Endometrial microvascular endothelial cells (primary cell): ENCODE results near the gene TSPYL2. TPM values are rescaled to one million over a fixed set of nuclear protein-coding genes. Genes with fewer than 3 reads are reported as not detected.

Experiments
- in situ Hi-C: cut with HindIII; loops from 2 replicates; pipeline ENCODE4 v1.10.0; 2017; ENCODE audit warnings: low sequenced_read_pairs, low pct_unique_long_range_greater_than_20kb; ENCODE audit errors: inconsistent ontology term
- total RNA-seq: library from RNA; depleted of rRNA; stranded (reverse); fragments of >200 nt; gene quantifications from one replicate; pipeline ENCODE4 v1.2.3, GENCODE V29; 2015; ENCODE audit errors: inconsistent ontology term

The TSPYL2 gene
- total RNA-seq, 1 donor from 2014 or later: 7.7 TPM

DNA sequence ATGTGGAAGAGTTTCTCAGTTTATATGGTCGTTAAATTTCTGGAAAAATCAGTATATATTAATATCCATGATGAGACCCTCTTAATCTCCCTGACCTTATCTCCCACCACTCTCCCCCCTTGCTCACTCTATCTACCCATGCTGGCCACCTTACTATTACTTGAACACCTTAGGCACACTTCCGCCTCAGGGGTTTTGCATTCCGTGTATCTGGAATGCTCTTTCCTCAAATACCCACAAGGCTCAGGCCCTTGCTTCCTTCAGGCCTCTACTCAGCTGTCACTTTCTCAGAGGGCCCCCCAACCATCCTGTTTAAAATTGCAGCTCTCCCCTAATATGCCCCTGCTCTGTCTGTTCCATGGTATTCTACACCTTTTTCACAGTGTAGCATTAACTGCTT, 13.6 kb downstream of the TSPYL2 start:
- in situ Hi-C loops: no loop called here

DNA sequence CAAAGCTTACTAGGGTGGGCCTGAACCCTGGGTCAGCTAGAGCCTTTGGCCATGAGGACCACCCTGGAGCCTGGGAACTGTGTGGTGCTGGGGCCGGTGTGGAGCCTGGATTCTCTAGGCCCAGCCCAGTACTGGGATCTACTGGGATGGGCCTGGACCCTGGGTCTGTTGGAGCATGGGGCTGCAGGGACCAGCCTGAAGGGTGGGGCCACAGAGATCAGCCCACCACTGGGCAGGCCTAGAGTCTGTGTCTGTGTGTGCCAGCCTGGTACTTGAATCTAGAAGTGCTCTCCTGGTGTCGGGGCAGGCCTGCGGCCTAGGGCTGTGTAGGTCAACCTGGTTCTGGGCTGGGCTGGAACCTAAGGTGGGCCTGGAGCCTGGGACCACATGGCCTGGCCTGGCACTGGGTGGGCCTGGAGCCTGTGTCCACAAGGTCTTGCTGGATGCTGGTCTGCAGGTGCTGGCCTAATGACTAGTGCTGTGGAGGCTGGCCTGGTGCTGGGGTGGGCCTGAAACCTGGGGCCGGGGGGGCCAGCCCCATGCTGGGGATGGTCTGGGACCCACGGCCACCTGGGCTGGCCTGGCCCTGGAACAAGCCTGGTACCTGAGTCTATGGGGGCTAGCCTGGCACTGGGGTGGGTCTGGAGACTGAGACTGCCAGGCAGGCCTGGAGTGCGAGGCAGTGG, 32.8 kb downstream of the TSPYL2 start:
- in situ Hi-C loops: no loop called here

DNA sequence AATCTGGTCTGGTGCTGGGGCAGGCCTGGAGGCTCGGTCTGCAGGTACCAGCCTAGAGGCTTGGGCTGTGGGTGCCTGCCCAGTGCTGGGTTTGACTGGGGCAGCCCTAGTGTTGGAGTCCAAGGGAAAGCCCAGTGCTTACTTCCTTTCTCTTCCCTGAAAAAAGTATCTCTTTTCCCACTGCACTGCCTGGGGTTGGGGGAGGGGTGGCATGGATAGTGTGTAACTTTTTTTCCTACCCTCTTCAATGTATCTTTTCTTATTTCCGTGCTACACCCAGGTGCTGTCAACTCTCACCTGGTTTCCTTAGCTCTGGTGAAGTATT, 33.3 kb downstream of the TSPYL2 start:
- in situ Hi-C loops: no loop called here

DNA sequence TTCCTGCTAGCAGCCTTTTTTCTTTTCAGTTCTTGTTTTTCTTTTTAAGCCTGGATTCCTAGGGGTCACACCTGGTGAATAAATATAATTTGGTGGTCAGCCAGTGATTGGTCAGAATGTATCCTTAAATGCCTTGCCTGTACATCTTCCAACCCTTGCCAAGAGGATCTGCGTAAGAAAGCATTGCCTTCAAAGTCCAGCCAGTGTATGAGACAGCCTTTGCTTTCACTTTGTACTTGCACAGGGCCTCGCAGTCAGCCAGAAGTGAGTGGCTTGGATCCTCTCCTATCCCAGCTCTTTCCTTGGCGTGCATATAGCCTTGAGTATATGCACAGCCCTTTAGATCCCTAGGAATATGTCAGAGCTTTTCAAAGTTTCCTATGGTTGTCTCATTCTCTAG, 33.9 kb downstream of the TSPYL2 start:
- in situ Hi-C loops: no loop called here

DNA sequence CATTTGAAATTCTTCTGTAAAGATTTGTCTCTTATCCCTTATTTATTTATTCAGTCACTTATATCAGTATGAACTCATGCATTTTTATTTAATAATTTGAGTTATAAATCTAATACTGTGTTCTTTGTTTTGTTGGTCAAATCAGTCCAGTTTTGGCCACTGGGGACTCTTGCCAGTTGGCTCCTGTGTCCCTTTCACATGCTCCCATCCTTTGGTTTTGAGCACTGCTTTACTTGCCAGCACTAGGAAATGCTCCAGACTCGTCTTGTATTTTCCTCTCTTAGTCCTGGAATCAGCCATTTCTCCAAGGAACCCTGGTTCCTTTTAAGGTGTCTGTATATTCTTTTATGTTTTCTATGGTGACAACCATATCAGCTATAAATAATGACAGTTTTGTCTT, 39.8 kb downstream of the TSPYL2 start:
- in situ Hi-C loops: no loop called here

DNA sequence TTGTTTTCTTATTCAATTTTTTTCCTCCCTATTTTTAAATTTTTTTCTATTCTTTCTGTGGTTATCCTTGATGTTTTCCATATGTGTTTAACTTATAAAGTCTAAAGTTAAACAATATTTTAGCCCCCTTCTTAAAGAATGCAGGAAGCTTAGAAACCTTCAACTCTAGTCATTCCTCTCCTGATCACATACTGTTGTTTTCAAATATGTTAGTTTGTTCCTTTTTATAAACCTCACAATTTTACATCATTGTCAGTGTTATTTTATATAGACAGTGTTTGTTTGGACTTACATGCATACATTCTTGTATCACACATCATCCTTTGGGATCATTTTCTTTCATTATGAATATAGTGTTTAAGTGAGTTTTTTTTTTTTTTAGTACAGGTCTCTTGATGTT, 43.3 kb downstream of the TSPYL2 start:
- in situ Hi-C loops: no loop called here

DNA sequence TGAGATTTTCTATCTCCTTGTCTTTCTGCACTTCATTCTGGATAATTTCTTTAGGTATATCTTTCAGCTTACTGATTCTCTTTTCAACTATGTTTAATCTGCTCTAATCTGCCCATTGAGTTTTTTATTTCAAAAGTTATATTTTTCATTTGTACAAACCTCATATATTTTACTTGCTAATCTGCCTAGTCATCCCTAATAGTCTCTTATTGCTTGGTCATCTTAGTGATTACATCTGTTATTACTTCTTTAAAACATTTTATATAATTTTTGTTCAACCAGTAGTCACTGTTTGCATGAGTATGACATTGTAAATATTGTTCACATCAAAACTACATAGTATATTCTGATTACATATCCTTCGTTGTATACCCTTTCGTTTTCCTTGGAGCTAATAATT, 44.2 kb downstream of the TSPYL2 start:
- in situ Hi-C loops: no loop called here

DNA sequence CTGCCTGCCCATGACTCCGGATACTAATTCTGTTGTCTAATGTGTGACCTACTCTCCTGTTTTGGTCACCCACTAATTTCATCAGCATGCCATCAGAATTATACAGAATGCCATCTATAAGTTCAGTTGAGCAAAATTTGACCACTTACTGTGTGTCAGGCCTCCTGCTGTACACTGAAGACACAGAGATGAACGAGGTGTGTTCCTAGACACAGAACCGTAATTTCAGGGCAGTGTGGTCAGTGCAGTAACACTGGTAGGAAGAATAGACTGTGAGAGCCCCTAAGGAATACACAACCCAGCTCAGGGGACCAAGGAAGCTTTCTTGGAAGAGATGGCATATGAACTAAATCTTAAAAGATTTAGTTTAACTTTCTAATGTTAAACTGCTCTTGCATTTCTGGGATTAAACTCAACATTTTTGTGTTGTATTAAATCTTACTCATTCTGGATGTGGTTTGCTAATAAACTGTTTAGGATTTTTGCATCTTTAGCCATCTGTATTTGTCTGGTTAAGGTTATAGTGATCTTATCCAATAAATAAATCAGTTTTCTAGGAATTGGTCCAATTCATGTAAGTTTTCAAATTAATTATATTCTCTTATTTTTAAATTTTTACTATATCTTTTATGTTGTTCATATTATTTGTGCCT, 46.1 kb downstream of the TSPYL2 start:
- in situ Hi-C loops: no loop called here

DNA sequence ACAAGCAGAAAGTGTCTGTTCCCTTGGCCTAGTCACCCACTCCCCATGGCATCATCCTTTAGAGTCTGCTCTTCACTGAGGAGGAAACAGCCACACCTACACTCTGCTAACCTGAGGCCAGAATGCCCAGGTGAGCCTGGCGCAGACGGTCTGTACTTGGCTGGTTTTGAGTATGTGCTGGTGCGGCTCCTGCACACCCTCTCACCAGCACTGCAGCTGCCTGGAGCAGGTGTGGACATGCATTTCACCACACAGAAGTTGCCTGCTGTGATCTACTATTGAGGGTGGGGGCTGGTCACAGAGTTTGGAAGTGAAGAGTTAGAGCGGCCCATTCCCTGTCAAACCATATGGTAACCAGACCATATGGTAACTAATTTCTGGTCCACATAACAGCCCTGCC, 51.2 kb downstream of the TSPYL2 start:
- in situ Hi-C loops: no loop called here

DNA sequence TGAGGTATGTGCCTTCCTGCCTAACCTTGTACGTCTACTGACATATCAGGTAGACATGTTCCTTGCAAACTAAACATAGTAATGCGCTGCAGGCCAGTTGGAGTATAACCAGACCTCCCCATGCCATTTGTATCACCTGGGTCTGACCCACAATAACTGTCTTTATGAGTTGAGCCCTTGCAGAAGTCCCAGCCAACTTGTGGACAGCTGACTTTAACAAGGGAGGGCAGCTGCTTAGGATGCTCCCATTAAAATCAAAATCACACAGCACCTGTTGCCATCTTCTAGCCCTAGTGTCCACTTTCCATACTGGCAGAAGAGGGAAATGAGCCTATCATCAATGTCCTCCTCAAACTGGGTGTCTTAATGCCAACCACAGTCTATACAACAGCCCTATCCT, 53.4 kb downstream of the TSPYL2 start:
- in situ Hi-C loops: no loop called here

Other genes starting within 250 kb of the TSPYL2 start
- not detected for gene XAGE3, start 214.3 kb upstream of the TSPYL2 start, total RNA-seq
- 16.4 TPM for gene FAM156B, start 185.0 kb upstream of the TSPYL2 start, total RNA-seq
- 6.1 TPM for gene FAM156A, start 123.8 kb upstream of the TSPYL2 start, total RNA-seq
- gene GPR173, start 33.6 kb upstream of the TSPYL2 start, total RNA-seq: 0.74 TPM
- 0.56 TPM for gene KANTR, start 11.8 kb downstream of the TSPYL2 start, total RNA-seq
- gene KDM5C, start 142.8 kb downstream of the TSPYL2 start, total RNA-seq: 61.4 TPM
- gene IQSEC2, start 199.2 kb downstream of the TSPYL2 start, total RNA-seq: 13.5 TPM